Measurements from ENCODE around the gene PHLDA2.
A peak's percentile ranks its signal among the peaks of the same experiment; 100 is the strongest.

Gene PHLDA2

GRCh38 chr11:2897048-2897447, 32.2 kb downstream of the PHLDA2 start:
- no peak for DNase-seq (ENCODE audit: low spot score)

- no peak for DNase-seq (ENCODE audit: low spot score)
Observed at GRCh38 chr11:2896047-2896446, 33.2 kb downstream of the PHLDA2 start.

GRCh38 chr11:2893935-2894334, 35.3 kb downstream of the PHLDA2 start:
- DNase-seq (ENCODE audit: low spot score), result no peak

- peak; percentile 64 for DNase-seq (ENCODE audit: low spot score)
Observed at GRCh38 chr11:2892967-2893528, 36.2 kb downstream of the PHLDA2 start.

GRCh38 chr11:2892215-2892966, 36.8 kb downstream of the PHLDA2 start:
- peak; percentile 95 for DNase-seq (ENCODE audit: low spot score)

- no peak for DNase-seq (ENCODE audit: low spot score)
Observed at GRCh38 chr11:2891326-2892214, 37.6 kb downstream of the PHLDA2 start.

GRCh38 chr11:2890466-2891294, 38.5 kb downstream of the PHLDA2 start:
- no peak for DNase-seq (ENCODE audit: low spot score)

GRCh38 chr11:2889362-2890273, 39.6 kb downstream of the PHLDA2 start:
- DNase-seq (ENCODE audit: low spot score), result no peak

- DNase-seq (ENCODE audit: low spot score), result peak; percentile 91
Observed at GRCh38 chr11:2888266-2888968, 40.8 kb downstream of the PHLDA2 start.

- DNase-seq (ENCODE audit: low spot score), result no peak
Observed at GRCh38 chr11:2887515-2888195, 41.6 kb downstream of the PHLDA2 start.

GRCh38 chr11:2886936-2887335, 42.3 kb downstream of the PHLDA2 start:
- DNase-seq (ENCODE audit: low spot score), result no peak

- DNase-seq (ENCODE audit: low spot score), result no peak
Observed at GRCh38 chr11:2886191-2886894, 42.9 kb downstream of the PHLDA2 start.

- no peak for DNase-seq (ENCODE audit: low spot score)
Observed at GRCh38 chr11:2885678-2886081, 43.5 kb downstream of the PHLDA2 start, which contains the start of gene CDKN1C. CDKN1C (minus strand) TSS chr11:2885775; CDS start chr11:2885456, 319 bp downstream.

GRCh38 chr11:2885017-2885677, 44.1 kb downstream of the PHLDA2 start:
- peak; percentile 83 for DNase-seq (ENCODE audit: low spot score)

- DNase-seq (ENCODE audit: low spot score), result peak; percentile 62
Observed at GRCh38 chr11:2883979-2884815, 45.0 kb downstream of the PHLDA2 start.

- DNase-seq (ENCODE audit: low spot score), result no peak
Observed at GRCh38 chr11:2883640-2883978, 45.6 kb downstream of the PHLDA2 start.

- no peak for DNase-seq (ENCODE audit: low spot score)
Observed at GRCh38 chr11:2882396-2883110, 46.7 kb downstream of the PHLDA2 start.
